Measurements from ENCODE around the gene SLC22A14. TPM values are rescaled to one million over a fixed set of nuclear protein-coding genes. Genes with fewer than 3 reads are reported as not detected.

SLC22A14 gene
- total and polyA plus RNA-seq, 2 donors from 2014 or later, result 0.19 to 0.75 TPM

GRCh38 chr3:38307599-38307998 lies 25.5 kb downstream of the SLC22A14 start:
- peak in 1 of 5 donors; percentile 76 for DNase-seq
- TF ChIP-seq, protein P1, sequence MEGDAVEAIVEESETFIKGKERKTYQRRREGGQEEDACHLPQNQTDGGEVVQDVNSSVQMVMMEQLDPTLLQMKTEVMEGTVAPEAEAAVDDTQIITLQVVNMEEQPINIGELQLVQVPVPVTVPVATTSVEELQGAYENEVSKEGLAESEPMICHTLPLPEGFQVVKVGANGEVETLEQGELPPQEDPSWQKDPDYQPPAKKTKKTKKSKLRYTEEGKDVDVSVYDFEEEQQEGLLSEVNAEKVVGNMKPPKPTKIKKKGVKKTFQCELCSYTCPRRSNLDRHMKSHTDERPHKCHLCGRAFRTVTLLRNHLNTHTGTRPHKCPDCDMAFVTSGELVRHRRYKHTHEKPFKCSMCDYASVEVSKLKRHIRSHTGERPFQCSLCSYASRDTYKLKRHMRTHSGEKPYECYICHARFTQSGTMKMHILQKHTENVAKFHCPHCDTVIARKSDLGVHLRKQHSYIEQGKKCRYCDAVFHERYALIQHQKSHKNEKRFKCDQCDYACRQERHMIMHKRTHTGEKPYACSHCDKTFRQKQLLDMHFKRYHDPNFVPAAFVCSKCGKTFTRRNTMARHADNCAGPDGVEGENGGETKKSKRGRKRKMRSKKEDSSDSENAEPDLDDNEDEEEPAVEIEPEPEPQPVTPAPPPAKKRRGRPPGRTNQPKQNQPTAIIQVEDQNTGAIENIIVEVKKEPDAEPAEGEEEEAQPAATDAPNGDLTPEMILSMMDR (IDR thresholded peaks at IDR 0.05; ENCODE audit: borderline replicate concordance, extremely low read depth, insufficient read depth), result no peak
- FAIRE-seq, result no peak

DNA sequence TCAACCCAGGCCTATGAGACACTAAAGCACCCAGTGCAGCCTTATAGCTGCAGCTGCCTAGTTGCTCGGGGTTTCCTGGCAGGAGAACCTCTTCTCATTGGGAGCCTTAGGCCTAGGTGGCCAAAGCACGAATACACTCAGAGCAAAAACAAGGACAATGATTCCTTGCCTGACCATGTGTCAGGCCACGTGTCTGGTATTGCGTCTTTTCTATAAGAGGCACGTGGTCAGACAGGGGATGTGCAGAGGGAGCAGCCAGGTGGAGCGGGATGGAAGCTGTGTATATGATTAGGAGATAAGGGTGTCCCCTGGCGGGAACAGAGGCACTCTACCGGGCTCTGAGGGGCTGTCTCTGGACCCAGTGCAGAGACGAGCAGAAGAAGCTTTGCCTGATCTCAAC lies 26.4 kb downstream of the SLC22A14 start:
- H3K27ac ChIP-seq (ENCODE audit: low read depth in 2 of 2, low read length in 2 of 2), result no peak overlapping the region
- DNase-seq (no peak), FAIRE-seq (no peak)
- TF ChIP-seq, protein P1 (IDR thresholded peaks at IDR 0.05; ENCODE audit: borderline replicate concordance, extremely low read depth, insufficient read depth), result no peak
- no peaks in the 10 kb centered on the region for H3K4me1 ChIP-seq (ENCODE audit: control insufficient read depth in 2 of 3, insufficient read depth in 2 of 3, low read depth in 1 of 3, low read length in 3 of 3)
- no peaks in the 10 kb centered on the region for H3K27me3 ChIP-seq (ENCODE audit: control insufficient read depth, insufficient read depth, low read length)
- no peaks in the 10 kb centered on the region for H3K9me3 ChIP-seq (ENCODE audit: control insufficient read depth in 2 of 3, insufficient read depth in 1 of 3, low read length in 3 of 3)
- H3K4me3 ChIP-seq (ENCODE audit: low read length in 3 of 3), result no peak overlapping the region
- H3K36me3 ChIP-seq (ENCODE audit: control insufficient read depth in 2 of 3, insufficient read depth in 3 of 3, low read length in 3 of 3), result no peaks in the 10 kb centered on the region
- intact Hi-C loops (cut with DNase I), result no loop called here
- H3K9ac ChIP-seq (ENCODE audit: low read length in 3 of 3), result no peak overlapping the region

More at GRCh38 chr3:38307599-38307998, 25.5 kb downstream of the SLC22A14 start:
- H3K4me1 ChIP-seq (ENCODE audit: control insufficient read depth in 2 of 3, insufficient read depth in 2 of 3, low read depth in 1 of 3, low read length in 3 of 3), result no peaks in the 10 kb centered on the region
- no peaks in the 10 kb centered on the region for H3K27me3 ChIP-seq (ENCODE audit: control insufficient read depth, insufficient read depth, low read length)
- no peak overlapping the region for H3K4me3 ChIP-seq (ENCODE audit: low read length in 3 of 3)
- H3K36me3 ChIP-seq (ENCODE audit: control insufficient read depth in 2 of 3, insufficient read depth in 3 of 3, low read length in 3 of 3), result no peaks in the 10 kb centered on the region
- intact Hi-C loops (cut with DNase I), result no loop called here
- no peaks in the 10 kb centered on the region for H3K9me3 ChIP-seq (ENCODE audit: control insufficient read depth in 2 of 3, insufficient read depth in 1 of 3, low read length in 3 of 3)
- no peak overlapping the region for H3K27ac ChIP-seq (ENCODE audit: low read depth in 2 of 2, low read length in 2 of 2)
- no peak overlapping the region for H3K9ac ChIP-seq (ENCODE audit: low read length in 3 of 3)

DNA sequence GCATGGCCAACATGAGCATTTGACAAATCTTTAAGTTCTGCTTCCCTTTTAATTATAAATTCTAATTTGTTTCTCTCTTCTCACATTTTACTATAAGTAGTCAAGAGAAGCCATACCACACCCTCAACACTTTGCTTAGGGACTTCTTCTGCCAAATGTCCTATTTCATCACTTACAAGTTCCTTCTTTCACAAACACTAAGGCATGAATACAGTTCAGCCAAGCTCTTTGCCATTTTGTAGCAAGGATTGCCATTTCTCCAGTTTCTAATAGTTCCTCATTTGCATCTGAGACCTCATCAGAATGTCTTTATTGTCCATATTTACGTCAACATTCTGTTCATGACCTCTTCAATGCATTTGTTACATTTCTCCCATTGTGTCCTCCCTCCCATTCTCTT lies 29.4 kb downstream of the SLC22A14 start:
- intact Hi-C loops (cut with DNase I), result no loop called here

More for the DNA sequence above, 29.4 kb downstream of the SLC22A14 start:
- TF ChIP-seq, protein P1 (IDR thresholded peaks at IDR 0.05; ENCODE audit: borderline replicate concordance, extremely low read depth, insufficient read depth), result no peak
- Histone ChIP-seq H3K27me3 (ENCODE audit: control insufficient read depth, insufficient read depth, low read length) (no peaks in the 10 kb centered on the region), H3K9me3 (ENCODE audit: control insufficient read depth in 2 of 3, insufficient read depth in 1 of 3, low read length in 3 of 3) (no peaks in the 10 kb centered on the region), H3K9ac (ENCODE audit: low read length in 3 of 3) (no peak overlapping the region), H3K36me3 (ENCODE audit: control insufficient read depth in 2 of 3, insufficient read depth in 3 of 3, low read length in 3 of 3) (no peaks in the 10 kb centered on the region), H3K27ac (ENCODE audit: low read depth in 2 of 2, low read length in 2 of 2) (no peak overlapping the region), H3K4me1 (ENCODE audit: control insufficient read depth in 2 of 3, insufficient read depth in 2 of 3, low read depth in 1 of 3, low read length in 3 of 3) (no peaks in the 10 kb centered on the region), H3K4me3 (ENCODE audit: low read length in 3 of 3) (no peak overlapping the region)
- no peak for FAIRE-seq
- no peak for DNase-seq

Data from kidney (tissue), 14 donors.